K562 (cell line): ENCODE data around the gene POP5. TPM values are rescaled to one million over a fixed set of nuclear protein-coding genes. Genes with fewer than 3 reads are reported as not detected.

Experiments
- ATAC-seq: fragments of 200-7000 bp; cut with Tn5 transposase; 3 replicates; pipeline ENCODE4 v1.9.1; 2020; ENCODE audit warnings: moderate library complexity
- BruUV-seq: library from RNA; stranded (reverse); fragments of 400-500 nt; replicated peaks from 2 replicates; lab custom pipeline; 2021; lab: Mats Ljungman, UMichigan
- CTCF ChIA-PET: fragments of 300-600 bp; formaldehyde crosslinking; extraction: SDS; loops from one replicate; lab custom pipeline; 2021; ENCODE audit warnings: low intra/inter-chr PET ratio; lab: Yijun Ruan, JAX
- POLR2A ChIA-PET: fragments of 300-600, 350-650 bp; sonication (Branson Sonifier 250); formaldehyde crosslinking; extraction: SDS; loops from one replicate; lab custom pipeline; 2021; ENCODE audit warnings: antibody characterized with exemption, inconsistent platforms; lab: Yijun Ruan, JAX
- DNase-seq, 4 experiments: peaks; one replicate each; pipeline versions ENCODE4 v3.0.0 to v3.0.0-alpha.2; 2011 to 2018; ENCODE audit warnings: low spot score in 3 of 4, mixed read lengths in 3 of 4; ENCODE audit errors: extremely low read depth in 1 of 4
- FAIRE-seq: peaks from 2 replicates; lab custom pipeline; 2011; peaks lifted over from hg19 to GRCh38; lab: Jason Lieb, UNC
- H2AFZ ChIP-seq: 2 replicates; pipeline ENCODE4 v1.6.0; 2011; ENCODE audit warnings: low read depth, low read length, control low read depth, inconsistent platforms
- H3K27ac ChIP-seq: fragments of 200-600 bp; 3 replicates; pipeline ENCODE4 v1.8.0; 2011; ENCODE audit warnings: low read depth, mild to moderate bottlenecking, control low read depth, inconsistent platforms, low read length, moderate library complexity, mixed read lengths; ENCODE audit errors: extremely low read depth
- H3K27me3 ChIP-seq, 2 experiments: fragments of 300-600 bp in 1 of 2; 2 replicates in 1 of 2; 3 replicates in 1 of 2; pipeline versions ENCODE4 v1.6.0 to v1.8.0; 2011; ENCODE audit warnings: inconsistent platforms in 2 of 2, low read length in 2 of 2, mild to moderate bottlenecking in 1 of 2, mixed read lengths in 1 of 2, moderate library complexity in 1 of 2; ENCODE audit not compliant: control insufficient read depth in 2 of 2, insufficient read depth in 2 of 2
- H3K36me3 ChIP-seq: fragments of 300-600 bp; 3 replicates; pipeline ENCODE4 v1.8.0; 2011; ENCODE audit warnings: mild to moderate bottlenecking, low read length, inconsistent platforms; ENCODE audit not compliant: control insufficient read depth, insufficient read depth
- H3K4me1 ChIP-seq, 2 experiments: fragments of 200-600 bp in 1 of 2; replicated peaks in 1 of 2; 2 replicates in 1 of 2; 3 replicates in 1 of 2; pipeline versions ENCODE4 v1.5.1 to v1.8.0; 2011; ENCODE audit warnings: inconsistent platforms in 2 of 2, low read length in 2 of 2, mild to moderate bottlenecking in 1 of 2, mixed read lengths in 1 of 2, moderate library complexity in 1 of 2; ENCODE audit not compliant: control insufficient read depth in 2 of 2, insufficient read depth in 2 of 2
- H3K4me2 ChIP-seq: 2 replicates; pipeline ENCODE4 v1.6.1; 2011; ENCODE audit warnings: low read length, control low read depth, inconsistent platforms, mixed read lengths; ENCODE audit not compliant: insufficient read depth
- H3K4me3 ChIP-seq: fragments of 200-600 bp; sonication (generic), shearing (Covaris generic); 2 replicates; pipeline ENCODE4 v1.5.1; 2016; ENCODE audit warnings: control low read depth, inconsistent platforms
- H3K79me2 ChIP-seq: fragments of 200-600 bp; 3 replicates; pipeline ENCODE4 v1.8.0; 2011; ENCODE audit warnings: low read length, inconsistent platforms; ENCODE audit not compliant: control insufficient read depth, insufficient read depth
- H3K9ac ChIP-seq, 2 experiments: 2 replicates each; pipeline versions ENCODE4 v1.6.0 to v1.6.1; 2011; ENCODE audit warnings: low read depth in 2 of 2, low read length in 2 of 2, control low read depth in 1 of 2, inconsistent platforms in 1 of 2, mild to moderate bottlenecking in 1 of 2, mixed read lengths in 1 of 2; ENCODE audit not compliant: insufficient read depth in 1 of 2
- H3K9me1 ChIP-seq: one replicate; pipeline ENCODE4 v1.6.0; 2011; ENCODE audit warnings: inconsistent platforms, mild to moderate bottlenecking, low read length, moderate library complexity; ENCODE audit not compliant: control insufficient read depth, insufficient read depth
- H3K9me3 ChIP-seq: replicated peaks from 2 replicates; pipeline ENCODE4 v1.5.1; 2011; ENCODE audit warnings: low read depth, low read length, inconsistent platforms; ENCODE audit not compliant: control insufficient read depth, insufficient read depth
- H4K20me1 ChIP-seq: replicated peaks from 2 replicates; pipeline ENCODE4 v1.6.1; 2011; ENCODE audit warnings: low read length, inconsistent platforms, mixed read lengths; ENCODE audit not compliant: control insufficient read depth, insufficient read depth
- HMG20B ChIP-seq: fragments of 250-450 bp; sonication (Bioruptor Pico); IDR thresholded peaks from 2 replicates; pipeline ENCODE4 v1.5.0; 2021; ENCODE audit warnings: mild to moderate bottlenecking
- IFI16 ChIP-seq: fragments of 250-450 bp; sonication (Bioruptor Pico); IDR thresholded peaks from 2 replicates; pipeline ENCODE4 v2.1.2; 2022; ENCODE audit warnings: mild to moderate bottlenecking, inconsistent platforms
- POLR2AphosphoS2 ChIP-seq: IDR thresholded peaks from 2 replicates; pipeline ENCODE4 v1.6.1; 2012; ENCODE audit warnings: low read length, improper control_type of control experiment
- SREBF2 ChIP-seq: sonication (generic); formaldehyde crosslinking; IDR thresholded peaks from 2 replicates; pipeline ENCODE4 v1.4.0; 2020; ENCODE audit warnings: mild to moderate bottlenecking, missing genetic modification reagents
- ZBTB11 ChIP-seq, 3 experiments: fragments of 200-800 bp in 1 of 3; fragments of 250-450 bp in 1 of 3; fragments of 450-650 bp in 1 of 3; sonication (Bioruptor Pico) in 1 of 3; sonication (Bioruptor generic) in 1 of 3; formaldehyde crosslinking in 1 of 3; IDR thresholded peaks; 2 replicates each; pipeline versions ENCODE4 v1.6.1 to v1.8.0; 2016 to 2022; ENCODE audit warnings: mild to moderate bottlenecking in 2 of 3, missing genetic modification characterization in 2 of 3, missing compliant biosample characterization in 1 of 3, moderate library complexity in 1 of 3
- ZBTB8A ChIP-seq: fragments of 450-650 bp; IDR thresholded peaks from 2 replicates; pipeline ENCODE4 v1.6.1; 2018; ENCODE audit warnings: mild to moderate bottlenecking, moderate library complexity; ENCODE audit not compliant: partially characterized antibody
- ZNF174 ChIP-seq: fragments of 250-450 bp; sonication (Bioruptor Pico); IDR thresholded peaks from 2 replicates; pipeline ENCODE4 v1.4.0; 2020; ENCODE audit warnings: mild to moderate bottlenecking
- ZNF217 ChIP-seq: sonication (generic); formaldehyde crosslinking; IDR thresholded peaks from 2 replicates; pipeline ENCODE4 v1.8.0; 2022; ENCODE audit warnings: mild to moderate bottlenecking, missing genetic modification reagents
- ZNF644 ChIP-seq: fragments of 200-800 bp; sonication (Bioruptor generic); IDR thresholded peaks from 2 replicates; pipeline ENCODE4 v1.6.1; 2016; ENCODE audit warnings: low read depth, missing genetic modification characterization, missing compliant biosample characterization
- WGBS: fragments of 100-300 bp; shearing (Covaris generic); methylation state at CpG from one replicate; pipeline ENCODE4 v1.1.6; 2016; ENCODE audit warnings: low coverage, mixed read lengths; ENCODE audit not compliant: insufficient coverage; ENCODE audit errors: missing lambda C conversion rate; 5-methylcytosine and 5-hydroxymethylcytosine counted together
- in situ Hi-C: fragments of 300-500 bp; cut with MboI; formaldehyde crosslinking; loops from 4 replicates; pipeline ENCODE4 v1.15.0; 2018; ENCODE audit warnings: inconsistent platforms, mixed read lengths
- intact Hi-C: fragments of 100-400 bp; cut with micrococcal nuclease; formaldehyde crosslinking; loops from 2 replicates; pipeline ENCODE4 v1.14.2; 2022
- polyA plus RNA-seq, 8 experiments: library from polyadenylated mRNA; depleted of rRNA in 4 of 8; stranded (reverse) in 5 of 8; unstranded in 3 of 8; fragments of >200 nt; fragmentation: Nextera tagmentation in 2 of 8; fragmentation: Illumina TruSeq in 1 of 8; extraction: Ambion mirVana in 2 of 8; extraction: Trizol in 1 of 8; gene quantifications; 2 replicates each; pipeline versions ENCODE4 v1.2.1 to v1.2.3, GENCODE V29; 2011 to 2014; ENCODE audit warnings: inconsistent platforms in 1 of 8, missing spikeins in 1 of 8
- total RNA-seq, 7 experiments: library from RNA; depleted of rRNA in 6 of 7; stranded (reverse); fragments of >200 nt in 6 of 7; fragmentation: Illumina TruSeq in 2 of 7; extraction: Trizol in 2 of 7; gene quantifications; 2 replicates each; pipeline versions ENCODE4 v1.2.1 to v1.2.3, GENCODE V29; 2011 to 2021; ENCODE audit warnings: low replicate concordance in 1 of 7

The POP5 gene
- total and polyA plus RNA-seq, 9 of the 15 experiments (the other 6 are each of a cell fraction or from before 2014, with no cell fraction given), result 57.5 to 253 (median 73.8) TPM

DNA sequence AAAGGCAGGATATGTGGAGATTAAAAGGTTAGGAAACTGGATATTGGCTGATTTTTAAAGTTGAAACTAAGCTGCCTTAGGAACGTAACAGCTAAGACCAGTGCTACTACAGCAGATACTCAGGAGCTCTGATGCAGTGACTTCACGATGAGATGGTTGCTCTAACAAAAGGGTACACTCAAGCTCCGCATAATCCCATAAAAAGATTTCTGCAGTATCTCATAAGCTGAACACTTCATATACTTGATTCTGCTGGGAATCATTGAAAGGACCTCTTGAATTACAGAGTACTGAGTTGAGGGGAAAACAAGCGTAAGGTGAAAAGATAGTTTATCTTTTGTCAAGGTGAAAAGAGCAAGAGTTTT is 43.4 kb downstream of the POP5 start:
- Histone ChIP-seq H3K27me3 (no peaks in the 10 kb centered on the region), H3K4me2 (no peak overlapping the region), H4K20me1 (peaks cover 66% of the 10 kb centered on the region), H3K4me3 (no peak overlapping the region), H3K9ac (no peak overlapping the region), H3K36me3 (peaks cover 52% of the 10 kb centered on the region), H3K4me1 (peaks cover 38 to 49% of the 10 kb centered on the region in 2 experiments), H3K9me1 (no peaks in the 10 kb centered on the region), H3K9me3 (no peaks in the 10 kb centered on the region), H3K27ac (no peak overlapping the region), H3K79me2 (peaks cover 78% of the 10 kb centered on the region), H2AFZ (no peak overlapping the region)
- intact Hi-C loops, result no loop called here
- no peak for ATAC-seq
- no peak for FAIRE-seq
- WGBS, result 81% methylated on average over 4 of the region's 4 CpGs
- in situ Hi-C loops, result no loop called here
- no TSS peak for BruUV-seq
- TF ChIP-seq SREBF2 (CRISPR knock-in tag) (no peak), ZNF174 (CRISPR knock-in tag) (no peak), ZBTB11 (CRISPR knock-in tag; IDR thresholded peaks at IDR 0.05) (no peak), IFI16 (CRISPR knock-in tag) (no peak), ZNF644 (tag) (no peak), ZBTB8A (no peak), POLR2AphosphoS2 (no peak), ZNF217 (CRISPR knock-in tag) (no peak), HMG20B (CRISPR knock-in tag) (no peak)
- ChIA-PET CTCF (no interaction called here), POLR2A (interaction anchor here (0.6 to 4.1 kb wide), 8 partner anchors 9 to 338 kb away, joined by 3 to 26 read pairs (median 3); partner anchors contain the start of genes COQ5 and RNU4-2)
- DNase-seq, result no peak
